HEK293 (cell line): Measurements from ENCODE around the gene KIF21A.

Experiments
- CTCF ChIA-PET: fragments of 350-600 bp; formaldehyde crosslinking; extraction: SDS; loops from one replicate; lab custom pipeline; 2021; ENCODE audit warnings: antibody characterized with exemption; lab: Yijun Ruan, JAX
- POLR2A ChIA-PET: fragments of 300-600 bp; formaldehyde crosslinking; extraction: SDS; loops from one replicate; lab custom pipeline; 2020; ENCODE audit warnings: antibody characterized with exemption, inconsistent platforms; lab: Yijun Ruan, JAX
- H3K27ac ChIP-seq: fragments of 200-500 bp; sonication (Bioruptor generic); 2 replicates; pipeline ENCODE4 v1.5.1; 2014; ENCODE audit warnings: low read depth, low read length, control low read depth, inconsistent platforms; ENCODE audit errors: extremely low read depth
- H3K36me3 ChIP-seq, 2 experiments: fragments of 200-500 bp in 1 of 2; sonication (Bioruptor generic) in 1 of 2; 1 replicate in 1 of 2; 2 replicates in 1 of 2; pipeline ENCODE4 v1.5.1; 2014 to 2017; ENCODE audit warnings: inconsistent platforms in 2 of 2, low read length in 2 of 2; ENCODE audit not compliant: control insufficient read depth in 2 of 2, insufficient read depth in 1 of 2
- H3K4me1 ChIP-seq: fragments of 200-500 bp; sonication (Bioruptor generic); 2 replicates; pipeline ENCODE4 v1.5.1; 2014; ENCODE audit warnings: mild to moderate bottlenecking, low read length, inconsistent platforms; ENCODE audit not compliant: control insufficient read depth, insufficient read depth
- H3K4me3 ChIP-seq: 2 replicates; pipeline ENCODE4 v1.5.1; 2011; ENCODE audit warnings: low read depth, mild to moderate bottlenecking, control low read depth, low read length, moderate library complexity
- H3K9me3 ChIP-seq: fragments of 200-500 bp; sonication (Bioruptor generic); 2 replicates; pipeline ENCODE4 v1.5.1; 2014; ENCODE audit warnings: low read depth, low read length, inconsistent platforms; ENCODE audit not compliant: control insufficient read depth, insufficient read depth
- HOXA7 ChIP-seq: sonication (generic); formaldehyde crosslinking; IDR thresholded peaks from 2 replicates; pipeline ENCODE4 v1.8.1; 2022; ENCODE audit warnings: missing genetic modification reagents, borderline replicate concordance
- MEIS1 ChIP-seq: sonication (generic); formaldehyde crosslinking; IDR thresholded peaks from 2 replicates; pipeline ENCODE4 v1.8.1; 2022; ENCODE audit warnings: missing genetic modification reagents, mild to moderate bottlenecking, borderline replicate concordance
- SCRT2 ChIP-seq: fragments of 450-650 bp; formaldehyde crosslinking; IDR thresholded peaks from 2 replicates; pipeline ENCODE4 v1.5.1; 2016; ENCODE audit warnings: missing biosample characterization, missing genetic modification characterization
- SP3 ChIP-seq: fragments of 450-650 bp; formaldehyde crosslinking; IDR thresholded peaks from 2 replicates; pipeline ENCODE4 v1.5.1; 2016; ENCODE audit warnings: missing biosample characterization, missing genetic modification characterization
- ZNF121 ChIP-seq: fragments of 450-650 bp; formaldehyde crosslinking; IDR thresholded peaks from 2 replicates; pipeline ENCODE4 v1.5.1; 2016; ENCODE audit warnings: missing biosample characterization, missing genetic modification characterization
- ZNF202 ChIP-seq: fragments of 450-650 bp; formaldehyde crosslinking; IDR thresholded peaks from 2 replicates; pipeline ENCODE4 v1.5.1; 2016; ENCODE audit warnings: missing biosample characterization, missing genetic modification characterization, borderline replicate concordance
- ZNF221 ChIP-seq: fragments of 450-650 bp; formaldehyde crosslinking; IDR thresholded peaks from 2 replicates; pipeline ENCODE4 v1.5.1; 2017; ENCODE audit warnings: missing biosample characterization, missing genetic modification characterization, borderline replicate concordance
- ZNF23 ChIP-seq: fragments of 450-650 bp; formaldehyde crosslinking; IDR thresholded peaks from 2 replicates; pipeline ENCODE4 v1.5.1; 2016; ENCODE audit warnings: missing biosample characterization, missing genetic modification characterization, borderline replicate concordance
- ZNF394 ChIP-seq: fragments of 450-650 bp; formaldehyde crosslinking; IDR thresholded peaks from 2 replicates; pipeline ENCODE4 v1.5.1; 2016; ENCODE audit warnings: missing biosample characterization, missing genetic modification characterization, mild to moderate bottlenecking, moderate library complexity, borderline replicate concordance
- ZNF423 ChIP-seq: fragments of 450-650 bp; formaldehyde crosslinking; IDR thresholded peaks from 2 replicates; pipeline ENCODE4 v1.5.1; 2016; ENCODE audit warnings: missing biosample characterization, missing genetic modification characterization
- ZNF514 ChIP-seq: fragments of 450-650 bp; formaldehyde crosslinking; IDR thresholded peaks from 2 replicates; pipeline ENCODE4 v1.5.1; 2016; ENCODE audit warnings: missing biosample characterization, missing genetic modification characterization
- ZNF560 ChIP-seq: fragments of 450-650 bp; formaldehyde crosslinking; IDR thresholded peaks from 2 replicates; pipeline ENCODE4 v1.5.1; 2017; ENCODE audit warnings: missing biosample characterization, missing genetic modification characterization, borderline replicate concordance
- ZNF571 ChIP-seq: fragments of 450-650 bp; formaldehyde crosslinking; IDR thresholded peaks from 2 replicates; pipeline ENCODE4 v1.5.0; 2017; ENCODE audit warnings: missing biosample characterization, missing genetic modification characterization
- ZNF621 ChIP-seq: fragments of 450-650 bp; formaldehyde crosslinking; IDR thresholded peaks from 2 replicates; pipeline ENCODE4 v1.5.1; 2017; ENCODE audit warnings: missing biosample characterization, missing genetic modification characterization
- ZNF626 ChIP-seq: fragments of 450-650 bp; sonication (Bioruptor Pico); formaldehyde crosslinking; IDR thresholded peaks from 2 replicates; pipeline ENCODE4 v1.5.1; 2018; ENCODE audit warnings: missing biosample characterization, missing genetic modification characterization, inconsistent platforms
- ZNF629 ChIP-seq: fragments of 450-650 bp; formaldehyde crosslinking; IDR thresholded peaks from 2 replicates; pipeline ENCODE4 v1.5.1; 2017; ENCODE audit warnings: missing biosample characterization, missing genetic modification characterization
- ZNF654 ChIP-seq: fragments of 450-650 bp; formaldehyde crosslinking; IDR thresholded peaks from 2 replicates; pipeline ENCODE4 v1.5.1; 2016; ENCODE audit warnings: low read depth, missing biosample characterization, missing genetic modification characterization
- ZNF701 ChIP-seq: fragments of 450-650 bp; formaldehyde crosslinking; IDR thresholded peaks from 2 replicates; pipeline ENCODE4 v1.5.1; 2016; ENCODE audit warnings: missing biosample characterization, missing genetic modification characterization
- ZNF707 ChIP-seq: fragments of 450-650 bp; formaldehyde crosslinking; IDR thresholded peaks from 2 replicates; pipeline ENCODE4 v1.5.1; 2016; ENCODE audit warnings: missing biosample characterization, missing genetic modification characterization
- ZNF792 ChIP-seq: fragments of 450-650 bp; formaldehyde crosslinking; IDR thresholded peaks from 2 replicates; pipeline ENCODE4 v1.5.1; 2016; ENCODE audit warnings: missing biosample characterization, missing genetic modification characterization
- ZNF837 ChIP-seq: fragments of 450-650 bp; formaldehyde crosslinking; IDR thresholded peaks from 2 replicates; pipeline ENCODE4 v1.5.1; 2016; ENCODE audit warnings: missing biosample characterization, missing genetic modification characterization
- ZNF843 ChIP-seq: fragments of 450-650 bp; formaldehyde crosslinking; IDR thresholded peaks from 2 replicates; pipeline ENCODE4 v1.5.1; 2016; ENCODE audit warnings: missing biosample characterization, missing genetic modification characterization
- ZSCAN16 ChIP-seq: fragments of 450-650 bp; formaldehyde crosslinking; IDR thresholded peaks from 2 replicates; pipeline ENCODE4 v1.5.1; 2016; ENCODE audit warnings: missing biosample characterization, missing genetic modification characterization
- TF ChIP-seq, protein P1 (sequence below): fragments of 450-650 bp; formaldehyde crosslinking; IDR thresholded peaks from 2 replicates; pipeline ENCODE4 v1.5.1; 2016; ENCODE audit warnings: missing biosample characterization, missing genetic modification characterization
- TF ChIP-seq, protein P2 (sequence below): fragments of 450-650 bp; formaldehyde crosslinking; IDR thresholded peaks from 2 replicates; pipeline ENCODE4 v1.5.1; 2017; ENCODE audit warnings: missing biosample characterization, missing genetic modification characterization

KIF21A gene

DNA sequence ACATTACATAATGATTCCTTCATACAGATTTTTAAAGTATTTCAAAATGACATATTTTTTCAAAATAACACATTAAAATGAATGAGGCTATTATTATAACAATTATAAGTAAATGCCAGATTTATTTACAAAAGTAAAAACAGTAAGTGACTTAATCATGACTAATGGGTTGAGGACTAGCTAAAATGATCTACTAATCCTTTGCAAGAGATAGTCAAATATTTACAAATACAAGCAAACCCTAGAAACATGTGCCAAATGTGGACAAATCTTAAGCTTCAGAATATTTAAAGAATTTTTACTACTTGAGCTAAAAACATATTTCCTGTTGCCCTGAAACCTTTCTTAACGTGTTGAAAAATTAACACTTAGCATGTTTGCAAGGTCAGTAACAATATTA lies 74.8 kb downstream of the KIF21A start:
- ChIA-PET CTCF (interaction anchor here (0.7 kb wide), 1 partner anchor 492 kb away, joined by 3 read pairs; no protein-coding TSS in a partner anchor), POLR2A (no interaction called here)
- no peaks in the 10 kb centered on the region for H3K9me3 ChIP-seq
- no peak overlapping the region for H3K27ac ChIP-seq
- no peaks in the 10 kb centered on the region for H3K4me1 ChIP-seq
- H3K4me3 ChIP-seq: no peak overlapping the region
- peaks cover 14 to 22% of the 10 kb centered on the region in 2 experiments; a peak in 2 of 3 replicates for H3K36me3 ChIP-seq
- TF ChIP-seq, protein P1, sequence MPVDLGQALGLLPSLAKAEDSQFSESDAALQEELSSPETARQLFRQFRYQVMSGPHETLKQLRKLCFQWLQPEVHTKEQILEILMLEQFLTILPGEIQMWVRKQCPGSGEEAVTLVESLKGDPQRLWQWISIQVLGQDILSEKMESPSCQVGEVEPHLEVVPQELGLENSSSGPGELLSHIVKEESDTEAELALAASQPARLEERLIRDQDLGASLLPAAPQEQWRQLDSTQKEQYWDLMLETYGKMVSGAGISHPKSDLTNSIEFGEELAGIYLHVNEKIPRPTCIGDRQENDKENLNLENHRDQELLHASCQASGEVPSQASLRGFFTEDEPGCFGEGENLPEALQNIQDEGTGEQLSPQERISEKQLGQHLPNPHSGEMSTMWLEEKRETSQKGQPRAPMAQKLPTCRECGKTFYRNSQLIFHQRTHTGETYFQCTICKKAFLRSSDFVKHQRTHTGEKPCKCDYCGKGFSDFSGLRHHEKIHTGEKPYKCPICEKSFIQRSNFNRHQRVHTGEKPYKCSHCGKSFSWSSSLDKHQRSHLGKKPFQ (tag by site-specific recombination): no peak
- TF ChIP-seq ZNF626 (tag by site-specific recombination) (no peak), ZNF621 (tag by site-specific recombination) (no peak), ZNF423 (no peak), ZNF23 (tag by site-specific recombination) (no peak), ZNF121 (no peak), ZNF202 (tag by site-specific recombination) (no peak), ZNF837 (no peak), ZNF560 (tag by site-specific recombination) (no peak)

DNA sequence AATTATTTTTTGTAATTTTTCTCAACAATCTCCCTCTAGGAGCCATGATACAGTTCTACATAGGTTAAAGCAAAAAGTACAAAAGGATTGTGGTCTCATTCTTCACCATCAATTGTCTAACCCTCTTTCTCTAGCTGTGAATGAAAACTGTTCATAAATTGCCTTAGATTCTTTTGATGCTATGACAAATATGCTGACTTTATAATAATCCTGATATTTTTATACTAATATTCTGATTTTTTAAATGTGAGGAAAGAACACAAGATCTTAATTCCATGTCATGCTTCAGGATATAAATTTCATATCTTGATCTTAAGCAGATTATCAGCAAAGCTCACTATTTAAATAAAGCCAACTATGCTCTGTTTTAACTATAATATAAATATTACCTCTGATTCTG lies 75.4 kb downstream of the KIF21A start:
- no peak overlapping the region for H3K4me3 ChIP-seq

DNA sequence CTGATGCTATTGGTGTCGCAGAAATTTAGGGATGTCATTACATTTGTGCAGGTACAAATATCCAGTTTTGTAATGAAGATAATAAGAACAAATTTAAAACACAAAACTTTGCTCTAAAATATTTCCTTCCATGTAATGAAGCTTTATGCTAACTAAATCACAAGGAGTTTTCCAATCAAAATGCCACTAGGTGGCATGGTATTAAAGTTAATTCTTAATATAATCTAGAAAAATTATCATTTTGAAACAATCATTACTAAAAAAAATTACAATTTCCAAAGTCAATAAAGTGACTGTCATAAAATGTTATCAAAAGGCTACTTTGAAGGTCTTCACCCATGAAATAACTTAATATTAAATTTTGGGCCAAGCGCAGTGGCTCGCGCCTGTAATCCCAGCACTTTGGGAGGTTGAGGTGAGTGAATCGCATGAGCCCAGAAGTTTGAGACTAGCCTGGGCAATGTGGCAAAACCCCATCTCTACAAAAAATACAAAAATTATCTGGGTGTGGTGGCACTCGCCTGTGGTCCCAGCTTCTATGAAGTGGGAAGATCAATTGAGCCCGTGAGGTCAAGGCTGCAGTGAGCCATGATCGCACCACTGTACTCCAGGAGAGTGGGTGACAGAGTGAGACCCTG lies 77.4 kb downstream of the KIF21A start:
- Histone ChIP-seq H3K36me3 (peaks cover 14 to 28% of the 10 kb centered on the region in 2 experiments), H3K9me3 (no peaks in the 10 kb centered on the region), H3K4me1 (no peaks in the 10 kb centered on the region), H3K4me3 (no peak overlapping the region), H3K27ac (no peak overlapping the region)
- ChIA-PET POLR2A (no interaction called here), CTCF (interaction anchor here (0.6 to 1.4 kb wide), 4 partner anchors 78 to 1837 kb away, joined by 3 to 7 read pairs (median 3); no protein-coding TSS in a partner anchor)
- TF ChIP-seq ZNF654 (tag by site-specific recombination) (peak; percentile 6; the same call in 1 of the 2 replicates), ZNF792 (tag by site-specific recombination) (no peak)

More for the DNA sequence above, 75.4 kb downstream of the KIF21A start:
- ChIA-PET POLR2A (no interaction called here), CTCF (no interaction called here)
- no peak overlapping the region for H3K27ac ChIP-seq
- TF ChIP-seq MEIS1 (CRISPR knock-in tag): no peak
- TF ChIP-seq ZNF571 (tag by site-specific recombination): no peak
- no peaks in the 10 kb centered on the region for H3K4me1 ChIP-seq
- no peaks in the 10 kb centered on the region for H3K9me3 ChIP-seq
- H3K36me3 ChIP-seq: peaks cover 14 to 22% of the 10 kb centered on the region in 2 experiments

DNA sequence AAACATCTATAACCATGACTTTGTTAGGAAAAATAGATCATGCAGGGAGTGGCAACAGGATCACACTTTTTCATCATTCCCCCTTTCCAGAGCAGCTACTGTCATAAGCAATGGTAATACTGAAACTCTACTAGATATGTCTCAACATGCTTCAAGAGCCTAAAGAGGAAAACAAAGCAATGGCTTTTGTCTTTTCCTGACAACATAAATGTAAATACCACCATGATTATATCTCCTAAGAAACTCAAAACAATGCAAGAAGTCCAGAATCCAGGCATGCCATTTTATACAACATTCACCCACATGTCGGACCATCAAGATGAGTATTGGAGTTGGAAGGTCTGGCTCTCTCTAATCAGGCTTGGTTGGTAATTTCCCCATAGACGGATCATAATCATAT lies 78.7 kb downstream of the KIF21A start:
- CTCF ChIA-PET: interaction anchor here (0.7 kb wide), 1 partner anchor 242 kb away, joined by 3 read pairs; no protein-coding TSS in a partner anchor

More for the DNA sequence above, 78.7 kb downstream of the KIF21A start:
- Histone ChIP-seq H3K9me3 (no peaks in the 10 kb centered on the region), H3K4me3 (no peak overlapping the region), H3K4me1 (no peaks in the 10 kb centered on the region), H3K36me3 (peaks cover 14 to 31% of the 10 kb centered on the region in 2 experiments), H3K27ac (no peak overlapping the region)
- TF ChIP-seq ZNF701 (no peak), ZSCAN16 (tag by site-specific recombination) (no peak), ZNF514 (tag by site-specific recombination) (no peak), ZNF843 (tag by site-specific recombination) (no peak), ZNF629 (tag by site-specific recombination) (no peak), ZNF707 (tag by site-specific recombination) (no peak), HOXA7 (no peak), ZNF654 (tag by site-specific recombination) (no peak), SP3 (no peak), ZNF423 (no peak), ZNF394 (tag by site-specific recombination) (no peak), SCRT2 (tag by site-specific recombination) (no peak), ZNF221 (no peak)
- TF ChIP-seq, protein P2, sequence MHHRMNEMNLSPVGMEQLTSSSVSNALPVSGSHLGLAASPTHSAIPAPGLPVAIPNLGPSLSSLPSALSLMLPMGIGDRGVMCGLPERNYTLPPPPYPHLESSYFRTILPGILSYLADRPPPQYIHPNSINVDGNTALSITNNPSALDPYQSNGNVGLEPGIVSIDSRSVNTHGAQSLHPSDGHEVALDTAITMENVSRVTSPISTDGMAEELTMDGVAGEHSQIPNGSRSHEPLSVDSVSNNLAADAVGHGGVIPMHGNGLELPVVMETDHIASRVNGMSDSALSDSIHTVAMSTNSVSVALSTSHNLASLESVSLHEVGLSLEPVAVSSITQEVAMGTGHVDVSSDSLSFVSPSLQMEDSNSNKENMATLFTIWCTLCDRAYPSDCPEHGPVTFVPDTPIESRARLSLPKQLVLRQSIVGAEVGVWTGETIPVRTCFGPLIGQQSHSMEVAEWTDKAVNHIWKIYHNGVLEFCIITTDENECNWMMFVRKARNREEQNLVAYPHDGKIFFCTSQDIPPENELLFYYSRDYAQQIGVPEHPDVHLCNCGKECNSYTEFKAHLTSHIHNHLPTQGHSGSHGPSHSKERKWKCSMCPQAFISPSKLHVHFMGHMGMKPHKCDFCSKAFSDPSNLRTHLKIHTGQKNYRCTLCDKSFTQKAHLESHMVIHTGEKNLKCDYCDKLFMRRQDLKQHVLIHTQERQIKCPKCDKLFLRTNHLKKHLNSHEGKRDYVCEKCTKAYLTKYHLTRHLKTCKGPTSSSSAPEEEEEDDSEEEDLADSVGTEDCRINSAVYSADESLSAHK: no peak
- POLR2A ChIA-PET: no interaction called here
